ENCODE results near the gene AMIGO3.
"Not testable (repeated sequence)": the region's sequence is repeated elsewhere in the genome, so short reads cannot be mapped to it uniquely, and the experiment has no call there.

- TF ChIP-seq CTCF (IDR thresholded peaks at IDR 0.05); EZH2 (IDR thresholded peaks at IDR 0.05; ENCODE audit: borderline replicate concordance, insufficient read depth, low read depth, low read length, poor library complexity, severe bottlenecking): not testable (repeated sequence)
Measured at GRCh38 chr3:49694409-49695070, 24.9 kb downstream of the AMIGO3 start.

All from B cell (primary cell).